ENCODE measurements around the gene SDS. TPM values are rescaled to one million over a fixed set of nuclear protein-coding genes. Genes with fewer than 3 reads are reported as not detected.

Gene SDS
- total and polyA plus RNA-seq, 12 donors = 1.8 to 188 (median 3.4) TPM

GRCh38 chr12:113370923-113371682 is 32.6 kb downstream of the SDS start:
- H3K27ac ChIP-seq = peak overlapping the region in 1 of 5 donors; percentile 5
- H3K9me3 ChIP-seq (replicated peaks in 1 of 3) = no peaks in the 10 kb centered on the region
- WGBS, 4 donors = 71 to 76% (median 76%) methylated on average over 6 to 7 of the region's 7 CpGs
- no peak overlapping the region for H3K4me3 ChIP-seq
- peaks cover 16 to 25% of the 10 kb centered on the region in 2 donors for H3K4me1 ChIP-seq (replicated peaks in 1 of 2)
- DNase-seq = no peak
- no peaks in the 10 kb centered on the region for H3K27me3 ChIP-seq
- H3K36me3 ChIP-seq (replicated peaks in 1 of 2) = peaks cover 0 to 65% of the 10 kb centered on the region in 2 donors
- intact Hi-C loops (cut with DNase I) = no loop called here
- TF ChIP-seq POLR2A (IDR thresholded peaks at IDR 0.05) (no peak), CTCF (IDR thresholded peaks at IDR 0.05) (no peak)

GRCh38 chr12:113369391-113369985 is 34.2 kb downstream of the SDS start:
- no peaks in the 10 kb centered on the region for H3K27me3 ChIP-seq
- DNase-seq = peak in 1 of 7 donors; percentile 10
- H3K4me1 ChIP-seq (replicated peaks in 1 of 2) = peaks cover 28 to 41% of the 10 kb centered on the region in 2 donors
- H3K4me3 ChIP-seq = no peak overlapping the region
- H3K27ac ChIP-seq = peak overlapping the region in 3 of 5 donors; percentile 54 to 58 (median 57)
- TF ChIP-seq CTCF (IDR thresholded peaks at IDR 0.05) (no peak), POLR2A (IDR thresholded peaks at IDR 0.05) (no peak)
- H3K36me3 ChIP-seq (replicated peaks in 1 of 2) = peaks cover 0 to 49% of the 10 kb centered on the region in 2 donors
- no peaks in the 10 kb centered on the region for H3K9me3 ChIP-seq (replicated peaks in 1 of 3)
- intact Hi-C loops (cut with DNase I) = loop anchor here in 1 of 2 donors (5.0 kb wide), 1 partner anchor 52 kb away; no protein-coding TSS in a partner anchor
- WGBS, 4 donors = 35 to 52% (median 45%) methylated on average over 6 of the region's 6 CpGs

GRCh38 chr12:113368331-113368730 is 35.4 kb downstream of the SDS start:
- Histone ChIP-seq H3K4me3 (no peak overlapping the region), H3K9me3 (replicated peaks in 1 of 3) (no peaks in the 10 kb centered on the region), H3K27me3 (no peaks in the 10 kb centered on the region), H3K4me1 (replicated peaks in 1 of 2) (peaks cover 35 to 49% of the 10 kb centered on the region in 2 donors), H3K36me3 (replicated peaks in 1 of 2) (peaks cover 0 to 41% of the 10 kb centered on the region in 2 donors), H3K27ac (peak overlapping the region in 3 of 5 donors; percentile 54 to 58 (median 57))
- peak in 2 of 7 donors; percentile 12 to 29 for DNase-seq
- no peak for TF ChIP-seq POLR2A (IDR thresholded peaks at IDR 0.05)
- no peak for TF ChIP-seq CTCF (IDR thresholded peaks at IDR 0.05)
- intact Hi-C loops (cut with DNase I) = loop anchor here in 1 of 2 donors (5.0 kb wide), 1 partner anchor 51 kb away; no protein-coding TSS in a partner anchor
- WGBS, 4 donors = 74 to 81% (median 77%) methylated on average over 3 to 4 of the region's 4 CpGs

- Histone ChIP-seq H3K4me1 (replicated peaks in 1 of 2) (peaks cover 45 to 62% of the 10 kb centered on the region in 2 donors), H3K27ac (peak overlapping the region in 4 of 5 donors; percentile 30 to 59 (median 54)), H3K36me3 (replicated peaks in 1 of 2) (peaks cover 0 to 26% of the 10 kb centered on the region in 2 donors), H3K4me3 (no peak overlapping the region), H3K9me3 (replicated peaks in 1 of 3) (no peaks in the 10 kb centered on the region), H3K27me3 (no peaks in the 10 kb centered on the region)
- intact Hi-C loops (cut with DNase I) = loop anchor here in 1 of 2 donors (5.0 kb wide), 1 partner anchor 50 kb away; no protein-coding TSS in a partner anchor
- TF ChIP-seq POLR2A (IDR thresholded peaks at IDR 0.05) (no peak), CTCF (IDR thresholded peaks at IDR 0.05) (no peak)
- peak in 3 of 7 donors; percentile 16 to 42 (median 39) for DNase-seq
- WGBS, 4 donors = 59 to 78% (median 63%) methylated on average over 4 of the region's 4 CpGs
Observed at GRCh38 chr12:113366827-113367226, 36.9 kb downstream of the SDS start.

All from adrenal gland (tissue), 12 donors.